Ramos (cell line): Measurements from ENCODE around the gene ARSB.

Source experiments
- in situ Hi-C: fragments of 300-500 bp; cut with MboI; formaldehyde crosslinking; loops from one replicate; pipeline ENCODE4 v1.14.3; 2022; ENCODE audit warnings: low sequenced_read_pairs; ENCODE audit not compliant: unreplicated experiment

The ARSB gene

GRCh38 chr5:78792345-78793055 is 192.6 kb downstream of the ARSB start:
- in situ Hi-C loops, result no loop called here

DNA sequence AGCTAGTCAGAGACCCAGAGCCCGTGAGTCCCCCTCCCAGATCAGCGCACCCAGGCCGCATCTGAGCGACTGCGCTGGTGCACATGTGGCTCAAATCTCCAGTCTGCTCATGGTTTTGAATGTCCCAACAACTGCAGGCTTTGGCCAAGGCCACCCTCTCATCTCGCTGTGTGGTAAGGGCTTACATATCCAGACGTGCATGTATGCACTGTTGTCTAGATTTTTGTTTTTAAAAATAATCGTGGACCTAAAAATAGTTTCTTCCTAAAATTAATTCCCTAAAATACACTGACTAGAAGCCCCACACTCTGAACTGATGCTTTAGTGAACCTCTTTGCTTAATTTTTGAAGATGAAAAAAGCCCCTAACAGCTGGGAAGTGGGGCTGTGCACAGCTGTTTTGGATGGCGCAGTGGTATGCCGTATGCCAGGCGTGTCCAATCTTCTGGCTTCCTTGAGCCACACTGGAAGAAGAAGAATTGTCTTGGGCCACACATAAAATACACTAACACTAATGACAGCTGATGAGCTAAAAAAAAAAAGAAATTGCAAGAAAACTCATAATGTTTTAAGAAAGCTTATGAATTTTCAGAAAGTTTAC is 193.5 kb downstream of the ARSB start:
- in situ Hi-C loops, result no loop called here

DNA sequence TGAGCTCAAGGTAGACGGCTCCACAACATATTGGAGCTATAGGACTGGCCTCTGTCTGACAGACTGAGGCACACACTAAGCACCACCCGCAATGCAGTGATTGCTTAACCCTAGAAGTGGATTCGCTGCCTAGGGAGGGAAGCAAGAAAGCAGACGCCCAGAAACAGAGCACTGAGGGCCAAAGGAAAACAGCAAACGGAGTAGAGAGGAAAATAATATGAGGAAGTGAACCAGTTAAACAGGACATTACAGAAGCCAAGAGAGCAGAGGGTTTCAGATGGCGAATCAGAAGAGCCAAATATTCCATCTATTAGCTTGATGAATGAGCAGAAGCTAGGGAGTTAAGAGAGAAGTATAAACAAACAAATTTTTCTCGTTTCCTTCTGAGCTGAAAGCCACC is 197.3 kb downstream of the ARSB start:
- in situ Hi-C loops, result no loop called here

DNA sequence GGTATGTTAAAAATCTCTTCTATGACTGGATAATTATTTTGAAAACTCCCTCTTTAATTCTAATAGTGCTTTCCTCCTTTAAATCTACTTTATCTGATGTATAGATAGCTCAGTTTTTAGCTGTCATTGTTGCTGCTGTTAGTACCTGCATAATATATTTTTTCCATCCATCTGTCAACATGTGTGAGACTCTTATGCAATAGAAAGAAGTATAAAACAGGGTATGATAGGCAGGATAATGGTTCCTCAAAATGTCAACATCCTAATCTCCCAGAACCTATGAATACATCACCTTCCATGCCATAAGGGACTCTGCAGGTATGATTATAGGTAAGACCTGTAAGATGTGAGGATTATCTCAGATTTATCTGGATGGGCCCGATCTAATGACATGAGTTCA is 199.7 kb downstream of the ARSB start:
- in situ Hi-C loops, result no loop called here

- in situ Hi-C loops, result no loop called here
These were observed 201.5 kb downstream of the ARSB start for GRCh38 chr5:78783434-78784130.

- in situ Hi-C loops, result no loop called here
These were observed 202.4 kb downstream of the ARSB start for GRCh38 chr5:78782728-78783127.

- in situ Hi-C loops, result no loop called here
These were observed 203.4 kb downstream of the ARSB start for GRCh38 chr5:78781611-78782286.

DNA sequence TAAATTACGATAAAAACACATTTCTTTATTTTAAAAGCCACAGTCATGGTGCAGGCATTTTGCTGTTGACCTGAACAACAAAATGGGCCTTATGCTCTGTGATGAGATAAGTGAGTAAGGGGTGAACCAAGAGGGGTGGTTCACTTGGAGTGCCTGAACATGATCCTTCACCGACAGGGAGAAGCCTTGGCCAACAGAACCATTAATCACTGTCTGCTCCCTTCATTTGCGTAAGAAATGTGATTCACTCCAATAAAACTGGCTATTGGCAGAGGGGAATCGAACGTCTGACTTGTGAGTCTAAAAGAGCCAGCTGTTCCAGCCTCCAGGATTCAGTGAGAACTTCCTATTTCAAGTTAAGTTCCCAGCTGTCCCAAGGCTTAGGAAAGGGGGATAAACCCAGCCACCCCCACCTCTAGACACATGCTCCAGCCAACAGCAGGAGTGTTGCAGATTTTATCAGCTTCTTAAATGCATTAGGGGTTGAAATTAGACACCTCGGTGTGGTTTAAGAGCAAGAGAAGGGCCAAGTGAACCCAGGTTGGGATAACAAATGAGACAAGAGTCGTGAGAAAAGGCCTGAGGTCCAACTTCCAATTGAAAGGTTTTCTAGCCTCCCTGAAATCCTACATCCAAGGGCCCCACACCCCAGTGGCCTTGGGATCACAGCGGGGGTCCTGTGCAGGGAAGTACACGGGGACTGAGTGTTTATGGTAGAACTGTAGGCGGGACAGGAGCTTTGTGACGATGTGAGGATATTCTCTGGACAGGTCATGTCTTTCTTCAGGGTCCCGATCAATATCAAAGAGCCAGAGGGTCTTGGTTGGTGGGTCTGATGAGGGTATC is 205.1 kb downstream of the ARSB start:
- in situ Hi-C loops, result no loop called here

DNA sequence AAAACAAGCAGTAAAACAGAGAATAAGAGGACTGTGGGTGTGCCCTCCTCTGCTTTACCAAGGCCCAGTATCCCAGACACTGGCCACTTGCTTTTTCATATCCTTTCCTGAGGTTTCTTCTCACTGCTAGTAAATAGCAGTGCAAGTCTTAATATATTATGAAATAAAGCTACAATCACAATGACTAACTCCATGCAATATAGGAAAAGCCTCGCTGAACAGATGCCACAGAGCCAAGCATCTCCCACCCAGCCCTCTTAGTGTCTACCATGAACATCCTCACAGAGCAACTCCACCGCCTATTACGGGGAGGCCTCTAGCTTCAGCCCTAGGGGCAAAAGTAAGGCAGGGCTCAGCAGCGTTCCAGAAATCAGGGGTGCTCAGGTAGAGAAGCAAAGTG is 205.8 kb downstream of the ARSB start:
- in situ Hi-C loops, result no loop called here

- in situ Hi-C loops, result no loop called here
These were observed 206.6 kb downstream of the ARSB start for GRCh38 chr5:78778538-78778937.

- in situ Hi-C loops, result no loop called here
These were observed 207.2 kb downstream of the ARSB start for GRCh38 chr5:78777901-78778300.

- in situ Hi-C loops, result no loop called here
These were observed 208.5 kb downstream of the ARSB start for GRCh38 chr5:78776637-78777036.

DNA sequence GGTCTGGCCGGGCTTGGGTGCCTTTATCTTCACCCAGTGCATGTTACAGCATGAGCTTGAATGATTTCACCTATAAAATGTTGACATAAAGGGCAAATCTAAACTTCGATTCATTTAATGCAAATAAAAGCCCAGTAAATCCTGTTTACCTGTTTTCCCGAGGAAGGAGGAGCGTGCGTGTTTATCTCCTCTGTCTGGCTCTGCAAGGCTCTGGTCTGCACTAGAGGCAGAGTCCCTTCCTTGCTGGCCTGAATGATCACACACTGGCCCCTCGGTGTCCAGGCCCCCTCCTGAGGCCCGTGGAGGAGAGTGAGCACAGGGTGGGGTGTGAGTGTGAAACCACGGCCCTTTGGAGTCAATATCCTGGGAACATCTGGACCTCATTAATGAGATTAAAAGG is 211.5 kb downstream of the ARSB start:
- in situ Hi-C loops, result no loop called here

DNA sequence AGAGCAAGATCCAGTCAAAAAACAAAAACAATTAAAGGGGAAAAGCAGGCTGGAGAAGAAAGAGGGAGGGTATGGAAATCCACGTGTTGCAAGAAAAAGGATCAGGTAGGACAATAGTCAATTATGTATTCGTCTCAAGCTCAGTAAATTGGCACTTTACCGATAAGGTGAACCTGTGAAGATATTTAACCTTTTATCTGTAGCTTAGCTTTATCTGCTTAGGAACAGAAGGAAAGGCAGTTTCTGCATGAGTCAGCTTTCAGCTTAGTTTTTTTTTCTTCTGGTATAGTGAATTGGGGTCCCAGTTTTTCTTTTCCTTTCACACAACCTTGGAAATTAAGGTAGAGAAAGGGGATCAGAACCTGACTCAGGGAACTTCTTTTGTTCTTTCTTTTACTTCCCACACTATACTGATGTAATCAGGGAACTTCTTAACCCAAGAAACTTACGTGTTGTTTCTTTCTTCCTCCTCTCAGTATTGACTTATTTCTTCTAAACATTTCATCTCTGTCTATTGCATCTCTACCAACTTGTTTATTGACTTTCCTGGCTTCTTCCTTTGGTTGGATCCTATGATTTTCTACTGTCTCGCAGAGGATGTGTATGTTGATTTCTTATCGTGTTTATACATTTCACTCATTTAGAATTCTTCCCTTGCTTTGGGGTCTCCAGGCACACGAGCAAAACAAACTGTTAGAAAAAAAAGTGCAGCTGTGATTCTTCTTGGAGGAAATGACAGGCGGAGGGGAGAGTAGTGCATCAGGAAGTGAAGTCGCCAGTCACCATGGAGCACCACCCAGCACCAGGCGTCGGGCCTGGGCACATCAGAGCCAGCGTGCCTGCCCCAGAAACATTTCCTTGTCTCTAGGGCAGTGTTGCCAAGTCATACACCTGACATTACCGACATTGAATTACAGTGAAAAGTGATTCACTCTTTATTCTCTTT is 213.6 kb downstream of the ARSB start:
- in situ Hi-C loops, result no loop called here

- in situ Hi-C loops, result no loop called here
These were observed 216.2 kb downstream of the ARSB start for GRCh38 chr5:78768781-78769380.

DNA sequence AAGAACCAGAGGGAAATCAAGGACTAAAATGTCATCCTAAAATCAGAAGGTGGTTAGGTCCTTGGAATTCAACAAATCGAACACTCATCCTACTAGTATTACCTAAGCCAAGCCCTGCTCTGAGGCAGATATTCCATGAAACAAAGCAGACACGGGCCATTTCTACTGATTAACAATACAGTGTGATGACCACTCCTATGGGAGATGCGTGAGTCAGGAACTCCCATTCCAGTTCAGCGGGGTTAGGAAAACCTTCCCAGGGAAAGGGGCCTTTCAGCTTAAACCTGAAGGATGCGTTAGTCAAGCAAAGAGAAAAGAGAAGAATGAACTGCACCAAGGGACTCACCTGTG is 218.7 kb downstream of the ARSB start:
- in situ Hi-C loops, result no loop called here

GRCh38 chr5:78765756-78766411 is 219.2 kb downstream of the ARSB start:
- in situ Hi-C loops, result no loop called here

- in situ Hi-C loops, result no loop called here
These were observed 220.0 kb downstream of the ARSB start for GRCh38 chr5:78765116-78765515.
